Measurements from ENCODE around the gene RELCH. TPM values are rescaled to one million over a fixed set of nuclear protein-coding genes. Genes with fewer than 3 reads are reported as not detected.

RELCH gene
- total RNA-seq, 1 experiment from 2014 or later: 19.5 TPM

DNA sequence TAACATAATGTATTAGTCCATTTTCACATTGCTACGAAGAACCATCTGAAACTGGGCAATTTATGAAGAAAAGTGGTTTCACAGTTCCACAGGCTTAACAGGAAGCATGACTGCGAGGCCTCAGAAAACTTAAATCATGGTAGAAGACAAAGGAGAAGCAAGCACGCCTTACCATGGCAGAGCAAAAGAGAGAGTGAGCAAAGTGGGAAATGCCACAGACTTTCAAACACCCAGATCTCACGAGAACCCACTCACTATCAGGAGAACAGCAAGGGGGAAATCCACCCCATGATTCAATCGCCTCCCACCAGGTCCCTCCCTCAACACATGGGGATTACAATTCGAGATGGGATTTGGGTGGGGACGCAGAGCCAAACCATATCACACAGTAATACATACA, 22.7 kb upstream of the RELCH start:
- in situ Hi-C loops (cut with HindIII; ENCODE audit: low pct_unique_long_range_greater_than_20kb, low sequenced_read_pairs) (no loop called here), intact Hi-C loops (cut with micrococcal nuclease; ENCODE audit: unreplicated experiment) (no loop called here)
- CTCF ChIA-PET: no interaction called here
- ATAC-seq: no peak
- H3K9me3 ChIP-seq (ENCODE audit: control insufficient read depth, insufficient read depth, low read depth, low read length): no peaks in the 10 kb centered on the region
- no peak overlapping the region for H3K4me3 ChIP-seq (ENCODE audit: low read depth in 2 of 2, low read length in 2 of 2)
- H3K27ac ChIP-seq (ENCODE audit: low read length): no peak overlapping the region
- DNase-seq (ENCODE audit: low read depth, low spot score): no peak
- BruUV-seq (replicated peaks): no TSS peak
- no peak for TF ChIP-seq POLR2AphosphoS5 (IDR thresholded peaks at IDR 0.05; ENCODE audit: low read depth, low read length)
- TF ChIP-seq, protein P1, sequence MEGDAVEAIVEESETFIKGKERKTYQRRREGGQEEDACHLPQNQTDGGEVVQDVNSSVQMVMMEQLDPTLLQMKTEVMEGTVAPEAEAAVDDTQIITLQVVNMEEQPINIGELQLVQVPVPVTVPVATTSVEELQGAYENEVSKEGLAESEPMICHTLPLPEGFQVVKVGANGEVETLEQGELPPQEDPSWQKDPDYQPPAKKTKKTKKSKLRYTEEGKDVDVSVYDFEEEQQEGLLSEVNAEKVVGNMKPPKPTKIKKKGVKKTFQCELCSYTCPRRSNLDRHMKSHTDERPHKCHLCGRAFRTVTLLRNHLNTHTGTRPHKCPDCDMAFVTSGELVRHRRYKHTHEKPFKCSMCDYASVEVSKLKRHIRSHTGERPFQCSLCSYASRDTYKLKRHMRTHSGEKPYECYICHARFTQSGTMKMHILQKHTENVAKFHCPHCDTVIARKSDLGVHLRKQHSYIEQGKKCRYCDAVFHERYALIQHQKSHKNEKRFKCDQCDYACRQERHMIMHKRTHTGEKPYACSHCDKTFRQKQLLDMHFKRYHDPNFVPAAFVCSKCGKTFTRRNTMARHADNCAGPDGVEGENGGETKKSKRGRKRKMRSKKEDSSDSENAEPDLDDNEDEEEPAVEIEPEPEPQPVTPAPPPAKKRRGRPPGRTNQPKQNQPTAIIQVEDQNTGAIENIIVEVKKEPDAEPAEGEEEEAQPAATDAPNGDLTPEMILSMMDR (IDR thresholded peaks at IDR 0.05): no peak
- no peak for TF ChIP-seq SIN3A (IDR thresholded peaks at IDR 0.05; ENCODE audit: borderline replicate concordance, insufficient read depth, low read depth, low read length)
- no peaks in the 10 kb centered on the region for H3K27me3 ChIP-seq (ENCODE audit: control insufficient read depth, insufficient read depth, low read length)
- H3K36me3 ChIP-seq (ENCODE audit: control insufficient read depth, insufficient read depth, low read length): no peaks in the 10 kb centered on the region
- POLR2A ChIA-PET: no interaction called here
- H3K4me1 ChIP-seq (ENCODE audit: control insufficient read depth, insufficient read depth, low read length): no peaks in the 10 kb centered on the region

DNA sequence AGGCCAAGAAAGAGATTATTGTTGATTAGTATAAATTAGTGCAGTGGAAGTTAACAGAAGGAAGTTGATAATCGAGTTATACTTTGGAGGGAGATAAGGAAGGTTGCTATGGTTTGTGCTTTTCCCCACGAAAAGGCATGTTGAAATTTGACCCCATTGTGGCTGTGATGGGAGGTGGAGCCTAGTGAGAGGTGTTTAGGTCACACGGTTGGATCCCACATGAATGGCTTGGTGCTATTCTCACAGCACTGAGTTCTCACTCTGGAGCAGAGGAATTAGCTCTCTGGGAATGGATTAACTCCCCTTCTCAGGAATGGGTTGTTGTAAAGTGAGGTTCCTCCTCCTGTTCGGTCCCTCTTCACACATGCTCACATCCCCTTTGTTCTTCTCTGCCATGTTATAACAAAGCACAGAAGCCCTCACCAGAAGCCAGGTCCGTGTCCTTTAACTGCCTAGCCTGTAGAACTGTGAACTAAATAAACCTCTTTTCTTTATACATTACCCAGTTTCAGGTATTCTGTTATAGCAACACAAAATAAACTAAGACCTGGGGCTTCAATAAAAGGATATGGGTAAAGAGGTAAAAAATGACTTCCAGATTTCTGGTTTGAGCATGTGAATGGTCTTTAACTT, 22.1 kb upstream of the RELCH start:
- H3K4me1 ChIP-seq (ENCODE audit: control insufficient read depth, insufficient read depth, low read length): no peaks in the 10 kb centered on the region
- no peaks in the 10 kb centered on the region for H3K9me3 ChIP-seq (ENCODE audit: control insufficient read depth, insufficient read depth, low read depth, low read length)
- H3K27me3 ChIP-seq (ENCODE audit: control insufficient read depth, insufficient read depth, low read length): no peaks in the 10 kb centered on the region
- no peak overlapping the region for H3K4me3 ChIP-seq (ENCODE audit: low read depth in 2 of 2, low read length in 2 of 2)
- ATAC-seq (no peak), DNase-seq (ENCODE audit: low read depth, low spot score) (no peak)
- intact Hi-C loops (cut with micrococcal nuclease; ENCODE audit: unreplicated experiment): no loop called here
- CTCF ChIA-PET: no interaction called here
- H3K27ac ChIP-seq (ENCODE audit: low read length): no peak overlapping the region
- in situ Hi-C loops (cut with HindIII; ENCODE audit: low pct_unique_long_range_greater_than_20kb, low sequenced_read_pairs): no loop called here
- POLR2A ChIA-PET: no interaction called here
- H3K36me3 ChIP-seq (ENCODE audit: control insufficient read depth, insufficient read depth, low read length): no peaks in the 10 kb centered on the region
- no peak for TF ChIP-seq SIN3A (IDR thresholded peaks at IDR 0.05; ENCODE audit: borderline replicate concordance, insufficient read depth, low read depth, low read length)
- no peak for TF ChIP-seq REST (IDR thresholded peaks at IDR 0.05; ENCODE audit: insufficient read depth in 1 of 2, low read depth in 2 of 2, low read length in 1 of 2)
- TF ChIP-seq POLR2AphosphoS5 (IDR thresholded peaks at IDR 0.05; ENCODE audit: low read depth, low read length): no peak
- TF ChIP-seq, protein P1 (IDR thresholded peaks at IDR 0.05): no peak
- no peak for TF ChIP-seq TCF7L2 (IDR thresholded peaks at IDR 0.05; ENCODE audit: low read depth, low read length)
- no TSS peak for BruUV-seq (replicated peaks)

All from Panc1 (cell line).